Loucy (cell line): Measurements from ENCODE around the gene ABI1.

Experiments
- H2AFZ ChIP-seq: fragments of 200-600 bp; sonication (generic); 2 replicates; pipeline ENCODE4 v1.6.0; 2016; ENCODE audit warnings: antibody characterized with exemption, mild to moderate bottlenecking, low read length, moderate library complexity
- H3F3A ChIP-seq: fragments of 200-600 bp; 2 replicates; pipeline ENCODE4 v1.6.0; 2016; ENCODE audit warnings: antibody characterized with exemption, low read depth, mild to moderate bottlenecking
- H3K27me3 ChIP-seq: fragments of 200-600 bp; sonication (generic); 2 replicates; pipeline ENCODE4 v1.6.1; 2014; ENCODE audit warnings: low read length, mild to moderate bottlenecking; ENCODE audit not compliant: insufficient read depth, poor library complexity, severe bottlenecking
- H3K36me3 ChIP-seq: fragments of 200-600 bp; sonication (generic); 2 replicates; pipeline ENCODE4 v1.6.1; 2016; ENCODE audit warnings: low read length; ENCODE audit not compliant: insufficient read depth
- H3K4me1 ChIP-seq: fragments of 200-600 bp; sonication (generic); 2 replicates; pipeline ENCODE4 v1.5.1; 2014; ENCODE audit warnings: low read length, mild to moderate bottlenecking; ENCODE audit not compliant: insufficient read depth, poor library complexity, severe bottlenecking
- H3K4me2 ChIP-seq: fragments of 200-600 bp; sonication (generic); 2 replicates; pipeline ENCODE4 v1.6.0; 2014; ENCODE audit warnings: antibody characterized with exemption, low read length, low read depth, mild to moderate bottlenecking; ENCODE audit not compliant: poor library complexity, severe bottlenecking
- H3K4me3 ChIP-seq: fragments of 200-600 bp; sonication (generic); 2 replicates; pipeline ENCODE4 v1.5.1; 2014; ENCODE audit warnings: low read length, mild to moderate bottlenecking, mixed read lengths; ENCODE audit not compliant: poor library complexity, severe bottlenecking
- H3K79me2 ChIP-seq: fragments of 200-600 bp; sonication (generic); 2 replicates; pipeline ENCODE4 v1.6.1; 2014; ENCODE audit warnings: low read length; ENCODE audit not compliant: insufficient read depth
- H3K9ac ChIP-seq: fragments of 200-600 bp; sonication (generic); 2 replicates; pipeline ENCODE4 v1.6.0; 2014; ENCODE audit warnings: mild to moderate bottlenecking, low read depth, low read length, moderate library complexity; ENCODE audit not compliant: poor library complexity, severe bottlenecking
- H3K9me2 ChIP-seq: fragments of 200-600 bp; sonication (generic); replicated peaks from 2 replicates; pipeline ENCODE4 v1.6.1; 2016; ENCODE audit warnings: low read depth, low read length, mixed read lengths
- H3K9me3 ChIP-seq: fragments of 200-600 bp; sonication (generic); 2 replicates; pipeline ENCODE4 v1.6.1; 2014; ENCODE audit warnings: mild to moderate bottlenecking, antibody characterized with exemption, low read length, low read depth; ENCODE audit not compliant: insufficient read depth
- H4K20me1 ChIP-seq: fragments of 200-600 bp; sonication (generic); 2 replicates; pipeline ENCODE4 v1.6.0; 2014; ENCODE audit warnings: antibody characterized with exemption, low read length, mild to moderate bottlenecking; ENCODE audit not compliant: insufficient read depth, poor library complexity, severe bottlenecking
- CTCF ChIP-seq: fragments of 200-600 bp; sonication (generic); conservative IDR thresholded peaks from 2 replicates; pipeline ENCODE4 v1.5.1; 2014; ENCODE audit warnings: mild to moderate bottlenecking, antibody characterized with exemption, low read length
- EZH2phosphoT487 ChIP-seq: fragments of 200-600 bp; IDR thresholded peaks from 2 replicates; pipeline ENCODE4 v1.6.1; 2018; ENCODE audit warnings: antibody characterized with exemption, mild to moderate bottlenecking, moderate library complexity, borderline replicate concordance

ABI1 gene

GRCh38 chr10:26841733-26842317, 18.9 kb downstream of the ABI1 start:
- Histone ChIP-seq H3K79me2 (peaks cover 97% of the 10 kb centered on the region), H3K4me2 (peak overlapping the region; percentile 49), H3K9me2 (no peaks in the 10 kb centered on the region), H3K9me3 (no peaks in the 10 kb centered on the region), H3K4me3 (peak overlapping the region; percentile 22), H3F3A (no peaks in the 10 kb centered on the region; the same call in 1 of the 2 replicates), H3K27me3 (no peaks in the 10 kb centered on the region), H2AFZ (no peak overlapping the region), H3K4me1 (peaks cover 40% of the 10 kb centered on the region), H3K36me3 (no peaks in the 10 kb centered on the region; the same call in 1 of the 2 replicates), H3K9ac (no peak overlapping the region), H4K20me1 (peaks cover 72% of the 10 kb centered on the region)
- TF ChIP-seq EZH2phosphoT487 (no peak), CTCF (no peak)

- Histone ChIP-seq H3K4me1 (peaks cover 42% of the 10 kb centered on the region), H3K9me2 (no peaks in the 10 kb centered on the region), H3K9me3 (no peaks in the 10 kb centered on the region), H3K27me3 (no peaks in the 10 kb centered on the region), H2AFZ (no peak overlapping the region), H4K20me1 (peaks cover 70% of the 10 kb centered on the region), H3K4me3 (peak overlapping the region; percentile 22), H3F3A (no peaks in the 10 kb centered on the region; the same call in 1 of the 2 replicates), H3K4me2 (peak overlapping the region; percentile 49), H3K9ac (no peak overlapping the region), H3K36me3 (no peaks in the 10 kb centered on the region; the same call in 1 of the 2 replicates), H3K79me2 (peaks cover 97% of the 10 kb centered on the region)
- TF ChIP-seq CTCF, result no peak
- TF ChIP-seq EZH2phosphoT487, result no peak
Observed at GRCh38 chr10:26840938-26841732, 19.6 kb downstream of the ABI1 start.

- Histone ChIP-seq H3K9me3 (no peaks in the 10 kb centered on the region), H3K9me2 (no peaks in the 10 kb centered on the region), H3K27me3 (no peaks in the 10 kb centered on the region), H3K4me2 (peak overlapping the region; percentile 49), H3K4me1 (peaks cover 42% of the 10 kb centered on the region), H3K9ac (no peak overlapping the region), H4K20me1 (peaks cover 67% of the 10 kb centered on the region), H3K36me3 (no peaks in the 10 kb centered on the region; the same call in 1 of the 2 replicates), H3F3A (no peaks in the 10 kb centered on the region; the same call in 1 of the 2 replicates), H3K4me3 (no peak overlapping the region), H2AFZ (no peak overlapping the region), H3K79me2 (peaks cover 97% of the 10 kb centered on the region)
- no peak for TF ChIP-seq CTCF
- TF ChIP-seq EZH2phosphoT487, result no peak
Observed at GRCh38 chr10:26839966-26840627, 20.7 kb downstream of the ABI1 start.
